ENCODE measurements around the gene FUT4.
"Not testable (repeated sequence)": the region's sequence is repeated elsewhere in the genome, so short reads cannot be mapped to it uniquely, and the experiment has no call there.

FUT4 gene

DNA sequence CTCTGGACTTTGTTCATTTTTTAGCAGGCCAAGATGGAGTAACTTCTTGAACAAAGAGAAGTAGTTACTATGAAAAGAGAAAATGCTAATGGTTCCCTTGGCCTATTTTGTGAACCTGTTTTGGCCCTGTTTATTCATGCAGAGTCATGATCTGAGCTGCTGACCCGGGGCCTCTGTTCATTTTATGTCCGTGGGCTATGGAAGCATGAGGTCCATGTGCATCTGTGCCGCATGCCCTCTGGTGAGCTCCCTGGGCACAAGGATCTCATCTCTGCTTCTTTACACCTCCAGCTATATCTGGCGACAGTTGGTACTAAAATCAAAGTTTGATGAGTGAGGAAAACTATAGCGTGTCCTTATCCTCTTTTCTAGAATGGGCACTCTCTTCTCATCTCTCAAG, 24.5 kb downstream of the FUT4 start:
- no peak for DNase-seq

DNA sequence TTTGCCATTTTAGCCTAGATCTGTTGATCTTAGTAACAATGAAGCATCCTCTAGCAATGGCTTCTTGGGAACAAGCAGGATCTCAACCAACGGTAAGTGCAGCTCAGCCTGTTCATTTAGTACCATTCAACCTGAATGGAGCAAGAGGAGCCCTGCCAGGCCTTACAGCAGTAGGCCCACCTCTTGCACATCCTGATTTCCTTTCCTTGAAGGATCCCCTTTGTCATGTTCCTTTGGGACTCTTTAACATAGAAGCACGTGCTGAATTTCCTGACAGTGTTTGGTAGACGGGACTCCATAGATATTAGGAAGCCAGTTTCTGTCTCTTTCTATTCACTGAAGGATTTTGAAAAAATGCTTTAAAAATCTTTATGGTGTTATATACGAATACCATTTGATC, 25.0 kb downstream of the FUT4 start:
- no peak for DNase-seq

DNA sequence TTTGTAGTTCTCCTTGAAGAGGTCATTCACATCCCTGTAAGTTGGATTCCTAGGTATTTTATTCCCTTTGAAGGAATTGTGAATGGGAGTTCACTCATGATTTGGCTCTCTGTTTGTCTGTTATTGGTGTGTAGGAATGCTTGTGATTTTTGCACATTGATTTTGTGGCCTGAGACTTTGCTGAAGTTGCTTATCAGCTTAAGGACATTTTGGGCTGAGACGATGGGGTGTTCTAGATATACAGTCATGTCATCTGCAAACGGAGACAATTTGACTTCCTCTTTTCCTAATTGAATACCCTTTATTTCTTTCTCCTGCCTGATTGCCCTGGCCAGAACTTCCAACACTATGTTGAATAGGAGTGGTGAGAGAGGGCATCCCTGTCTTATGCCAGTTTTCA, 29.3 kb downstream of the FUT4 start:
- not testable (repeated sequence) for DNase-seq

DNA sequence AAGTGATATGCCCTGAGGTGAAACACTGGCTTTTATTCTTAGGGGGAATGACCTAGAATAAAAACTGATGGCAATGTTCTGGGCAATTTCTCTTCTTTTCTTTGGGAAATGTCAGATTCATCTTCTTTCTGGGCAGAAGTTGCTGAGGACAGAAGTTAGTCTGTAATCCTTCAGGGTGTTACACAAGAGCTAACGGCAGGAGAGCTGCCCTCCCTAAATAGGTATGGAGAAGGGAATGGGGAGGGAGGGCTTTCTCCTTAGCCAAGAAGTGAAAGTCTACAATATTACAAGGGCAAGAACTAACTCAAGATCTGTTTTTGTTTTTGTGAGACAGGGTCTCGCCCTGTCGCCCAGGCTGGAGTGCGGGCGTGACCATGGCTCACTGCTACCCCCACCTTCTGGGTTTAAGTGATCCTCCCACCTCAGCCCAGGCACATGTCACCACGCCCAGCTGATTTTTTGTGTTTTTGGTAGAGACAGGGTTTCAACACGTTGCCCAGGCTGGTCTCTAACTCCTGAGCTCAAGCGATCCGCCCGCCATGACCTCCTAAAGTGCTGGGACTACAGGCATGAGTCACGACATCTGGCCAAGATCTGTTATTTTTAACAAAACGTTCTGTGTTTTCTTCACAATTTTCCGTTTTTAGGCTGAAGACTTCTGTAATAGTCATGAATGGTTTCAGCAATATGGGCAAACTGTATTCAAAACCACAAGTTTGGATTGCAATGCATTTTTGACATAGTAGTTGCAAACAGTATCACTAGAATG, 30.7 kb downstream of the FUT4 start:
- DNase-seq: no peak

DNA sequence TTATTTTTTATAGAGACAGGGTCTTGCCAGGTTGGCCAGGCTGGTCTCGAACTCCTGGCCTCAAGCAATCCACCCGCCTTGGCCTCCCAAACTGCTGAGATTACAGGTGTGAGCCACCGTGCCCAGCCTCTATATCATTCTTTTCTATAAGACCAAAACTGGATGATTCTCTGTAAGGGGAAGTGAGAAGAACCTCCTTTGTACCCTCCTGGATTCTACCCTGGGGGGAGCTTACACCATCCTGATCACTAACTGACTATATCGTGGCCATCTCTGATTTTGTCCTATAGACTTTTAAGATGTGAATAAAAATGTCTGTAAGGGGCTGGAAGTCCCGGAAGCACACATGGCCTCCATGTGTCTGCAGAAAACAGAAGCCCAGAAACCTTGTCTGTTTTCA, 32.6 kb downstream of the FUT4 start:
- no peak for DNase-seq

DNA sequence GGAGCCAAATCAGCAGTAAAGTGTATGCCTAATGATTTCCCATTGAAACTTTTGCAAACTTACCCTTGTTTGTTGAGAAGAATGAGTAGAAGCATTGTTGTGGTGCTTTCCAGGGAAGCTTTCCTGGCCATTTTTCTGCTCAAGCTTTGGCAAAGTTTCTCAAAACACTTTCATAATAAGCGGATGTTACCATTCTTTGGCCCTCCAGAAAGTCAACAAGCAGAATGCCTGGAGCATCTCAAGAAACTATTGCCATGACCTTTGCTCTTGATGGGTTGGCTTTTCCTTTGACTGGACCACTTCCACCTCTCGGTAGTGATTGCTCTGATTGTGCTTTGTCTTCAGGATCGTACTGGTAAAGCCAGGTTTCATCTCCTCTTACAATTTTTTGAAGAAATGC, 34.1 kb downstream of the FUT4 start:
- DNase-seq: no peak

DNA sequence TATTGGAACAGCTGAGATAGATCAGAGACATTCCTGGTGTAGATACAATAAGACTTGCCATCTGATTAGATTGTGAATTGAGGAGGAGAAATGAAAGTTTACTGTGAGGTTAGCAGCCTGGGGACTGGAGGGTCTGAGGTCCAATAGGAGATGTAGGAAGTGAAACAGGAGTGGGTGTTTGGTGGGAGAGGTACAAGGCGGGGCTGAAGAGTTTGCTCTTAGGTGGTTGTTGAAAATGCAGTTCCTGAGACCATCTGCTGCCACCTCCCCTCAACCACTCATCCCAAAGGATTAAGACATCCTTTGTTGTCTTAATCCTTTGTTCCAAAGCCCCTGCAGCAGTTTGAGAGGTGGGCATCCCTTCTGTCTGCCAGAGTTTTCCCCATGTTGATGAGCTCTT, 38.2 kb downstream of the FUT4 start:
- no peak for DNase-seq

DNA sequence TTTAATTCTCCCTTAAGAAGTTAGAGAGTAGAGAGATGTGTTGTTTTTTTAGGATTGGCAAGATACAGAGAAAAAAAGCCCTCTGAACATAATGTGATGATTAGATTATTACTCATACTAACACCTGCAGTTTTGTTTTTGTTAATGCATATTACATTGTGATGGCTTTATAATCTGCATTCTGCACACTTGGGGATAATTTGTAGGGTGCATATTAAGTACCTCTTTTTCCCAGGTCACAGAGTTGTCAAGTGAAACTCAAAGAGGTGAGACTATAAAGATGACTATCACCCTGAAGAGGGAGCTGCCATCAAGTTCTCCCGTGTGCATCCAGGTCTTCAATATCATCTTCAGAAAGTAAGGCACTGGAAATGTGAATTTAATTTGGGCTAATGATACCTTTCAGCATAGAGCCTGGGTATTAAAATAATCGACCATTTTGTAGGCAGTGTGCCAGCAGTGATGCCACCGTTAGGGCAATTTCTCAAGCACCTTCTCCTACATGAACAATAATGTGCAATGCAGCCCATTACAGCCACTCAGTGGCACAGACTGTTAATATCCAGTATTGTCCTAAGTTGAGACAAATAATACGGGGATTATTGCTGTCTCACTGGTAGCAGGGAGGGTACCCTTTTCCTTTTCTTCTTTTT, 39.6 kb downstream of the FUT4 start:
- DNase-seq: no peak

DNA sequence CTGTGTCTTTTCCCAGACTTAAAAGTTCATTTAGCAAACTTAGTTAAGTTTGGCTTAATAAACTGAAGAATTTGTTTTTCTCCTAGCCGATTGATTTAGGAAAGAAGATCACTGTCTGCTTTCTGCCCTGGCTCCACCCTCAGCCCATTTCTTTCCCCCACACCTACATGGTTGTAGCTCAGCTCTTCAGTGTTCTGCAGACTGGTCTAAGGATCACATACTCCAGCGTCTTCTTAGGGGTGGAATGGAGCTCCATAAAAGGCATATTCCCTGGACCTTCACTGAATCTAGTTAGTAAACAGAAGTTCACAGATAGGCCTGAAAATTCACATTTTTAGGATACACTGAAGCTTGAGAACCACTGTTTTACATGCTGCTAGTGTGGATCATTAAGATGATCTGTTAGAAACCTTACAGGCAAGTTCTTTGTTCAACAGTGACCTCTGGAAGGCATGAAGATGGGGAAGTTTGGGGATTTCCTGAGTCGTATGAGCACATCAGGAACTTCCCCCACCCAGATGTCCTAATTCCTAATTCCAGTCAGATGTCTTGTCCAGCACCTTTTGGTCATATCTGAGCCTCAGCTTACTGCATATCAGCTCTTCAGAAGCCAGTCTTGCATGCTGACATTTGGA, 40.3 kb downstream of the FUT4 start:
- no peak for DNase-seq

DNA sequence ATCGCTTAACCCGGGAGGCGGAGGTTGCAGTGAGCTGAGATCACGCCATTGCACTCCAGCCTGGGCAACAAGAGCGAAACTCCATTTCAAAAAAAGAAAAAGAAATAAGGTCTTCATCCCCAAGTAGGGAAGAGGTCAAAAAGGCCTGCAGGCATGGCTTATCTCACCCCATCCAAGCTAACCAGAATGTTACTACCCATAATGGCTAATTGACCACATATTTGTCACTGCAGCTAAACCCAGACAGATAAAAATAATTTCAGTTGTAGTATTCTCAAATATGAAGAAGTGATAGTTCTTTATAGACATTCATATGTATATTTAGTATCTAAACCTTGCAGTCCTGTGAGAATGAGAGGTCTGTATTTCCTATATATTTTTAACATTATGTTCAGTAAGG, 41.3 kb downstream of the FUT4 start:
- no peak for DNase-seq

DNA sequence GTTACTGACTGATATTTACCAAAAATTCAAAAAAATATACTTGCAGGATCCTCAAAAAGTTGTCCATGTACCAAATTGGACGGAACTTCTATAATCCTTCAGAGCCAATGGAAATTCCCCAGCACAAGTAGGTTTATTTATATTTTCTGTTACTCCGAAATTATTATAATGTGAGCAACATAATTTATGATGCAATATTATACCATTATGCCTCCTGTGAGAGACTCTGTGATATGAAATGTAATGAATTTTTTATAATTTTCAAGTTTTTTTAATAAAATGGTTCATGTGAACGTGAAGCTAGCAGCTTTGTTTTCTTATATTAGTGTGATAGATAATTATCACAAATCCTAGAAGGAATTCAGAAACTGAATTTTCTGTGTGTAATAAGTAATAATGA, 41.7 kb downstream of the FUT4 start:
- no peak for DNase-seq

DNA sequence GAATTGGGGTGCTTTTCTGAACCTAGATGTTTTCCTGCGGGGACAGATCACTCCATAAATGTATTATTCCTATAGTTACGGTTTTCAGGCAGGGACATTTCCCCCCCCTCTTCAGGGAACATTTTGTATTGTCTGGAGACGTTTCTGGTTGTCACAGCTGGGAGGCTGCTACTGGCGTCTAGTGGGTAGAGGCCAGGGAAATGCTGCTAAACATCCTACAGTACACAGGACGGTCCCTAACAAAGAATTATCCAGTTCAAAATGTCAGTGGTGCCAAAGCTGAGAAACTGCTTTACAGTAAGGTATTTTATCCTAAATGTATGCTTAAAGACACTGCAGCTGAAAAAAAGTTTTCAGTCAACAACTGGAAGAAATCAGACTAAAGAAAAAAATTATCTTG, 42.8 kb downstream of the FUT4 start:
- no peak for DNase-seq

DNA sequence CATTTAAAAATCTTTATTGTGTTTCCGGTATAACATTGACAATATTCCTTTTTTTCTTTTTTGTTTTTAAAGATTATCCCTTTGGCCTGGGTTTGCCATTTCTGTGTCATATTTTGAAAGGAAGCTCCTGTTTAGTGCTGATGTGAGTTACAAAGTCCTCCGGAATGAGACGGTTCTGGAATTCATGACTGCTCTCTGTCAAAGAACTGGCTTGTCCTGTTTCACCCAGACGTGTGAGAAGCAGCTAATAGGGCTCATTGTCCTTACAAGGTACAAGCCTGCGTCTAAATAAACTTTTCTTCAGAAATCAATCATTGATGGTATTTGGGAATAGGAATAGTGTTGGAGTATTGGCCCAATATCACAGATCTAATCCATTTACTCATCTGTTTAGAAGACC, 43.3 kb downstream of the FUT4 start:
- no peak for DNase-seq

DNA sequence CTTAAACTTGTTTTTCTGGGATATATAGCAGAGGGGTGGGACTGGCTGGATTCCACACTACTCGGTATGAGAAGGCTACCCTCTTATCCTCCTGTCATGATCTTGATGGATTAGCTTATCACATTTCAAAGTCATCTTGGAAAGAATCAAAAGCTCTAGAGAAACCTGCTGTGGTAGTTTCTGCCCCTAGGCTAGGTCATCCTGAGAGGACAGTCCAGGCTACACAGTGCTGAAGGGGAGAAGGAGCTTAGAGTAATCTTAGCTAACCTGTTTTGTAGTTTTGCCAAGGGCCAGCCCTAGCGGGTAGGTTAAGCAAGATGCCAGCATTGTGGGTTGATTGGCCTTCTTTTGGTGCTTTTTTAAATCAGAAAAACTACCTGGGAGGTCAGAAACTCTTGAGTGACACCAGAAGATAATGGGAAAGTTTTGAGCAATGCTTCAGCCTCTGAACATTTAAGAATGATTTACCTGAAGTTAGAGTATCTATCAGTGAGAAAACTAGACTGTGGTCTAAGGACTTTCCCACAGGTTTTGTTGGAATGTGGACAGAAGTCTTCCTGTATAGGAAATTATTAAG, 44.7 kb downstream of the FUT4 start:
- DNase-seq: no peak

DNA sequence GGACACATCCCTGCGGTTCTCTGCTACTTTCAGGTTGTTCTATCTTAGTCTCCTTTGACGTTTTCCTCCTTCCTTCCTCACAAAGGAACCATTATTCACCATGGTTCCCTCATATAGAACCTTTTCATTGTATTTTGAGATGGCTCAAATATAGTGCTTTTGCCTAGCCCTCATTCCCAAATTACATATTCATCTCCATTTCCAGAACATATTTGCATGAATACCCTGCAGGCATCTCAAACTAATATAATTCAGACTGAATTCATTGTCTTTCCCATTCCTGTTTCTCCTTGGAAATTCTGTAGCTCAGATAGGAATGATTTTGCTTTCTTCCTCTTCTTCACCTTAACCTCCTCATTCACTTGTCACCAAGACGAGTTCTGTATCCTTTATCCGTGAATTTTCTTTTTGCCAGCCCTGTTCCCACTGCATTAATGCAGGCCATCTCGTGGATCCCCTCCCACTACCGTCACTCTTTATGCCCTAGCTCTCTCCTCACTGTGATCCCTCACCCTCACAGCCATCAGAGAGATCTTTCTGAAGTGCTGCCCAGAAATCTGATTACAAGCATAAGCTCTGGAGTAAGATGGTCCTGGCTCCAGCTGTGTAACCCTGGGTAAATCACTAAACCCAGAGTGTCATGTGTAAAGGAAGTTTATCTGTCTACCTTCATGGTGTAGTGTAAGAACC, 46.8 kb downstream of the FUT4 start:
- no peak for DNase-seq

DNA sequence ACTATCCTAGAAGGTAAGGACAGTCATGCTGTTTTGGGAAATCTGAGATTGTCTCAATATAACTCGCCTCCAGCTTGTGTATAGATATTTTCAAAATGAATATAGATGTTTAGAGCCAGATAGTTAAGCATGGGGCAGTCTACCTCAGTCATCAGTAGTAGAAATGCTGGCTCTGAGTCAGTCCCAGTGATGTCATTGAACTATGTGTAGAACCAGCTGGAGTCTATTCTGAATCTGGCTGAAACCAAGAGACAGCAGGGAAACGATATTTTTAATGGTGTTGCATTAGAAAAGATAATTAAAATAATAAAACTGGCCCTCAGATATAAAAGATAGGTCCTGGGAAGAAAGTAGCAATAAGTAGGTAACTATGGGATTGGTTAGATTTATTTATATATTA, 49.3 kb downstream of the FUT4 start:
- no peak for DNase-seq

DNA sequence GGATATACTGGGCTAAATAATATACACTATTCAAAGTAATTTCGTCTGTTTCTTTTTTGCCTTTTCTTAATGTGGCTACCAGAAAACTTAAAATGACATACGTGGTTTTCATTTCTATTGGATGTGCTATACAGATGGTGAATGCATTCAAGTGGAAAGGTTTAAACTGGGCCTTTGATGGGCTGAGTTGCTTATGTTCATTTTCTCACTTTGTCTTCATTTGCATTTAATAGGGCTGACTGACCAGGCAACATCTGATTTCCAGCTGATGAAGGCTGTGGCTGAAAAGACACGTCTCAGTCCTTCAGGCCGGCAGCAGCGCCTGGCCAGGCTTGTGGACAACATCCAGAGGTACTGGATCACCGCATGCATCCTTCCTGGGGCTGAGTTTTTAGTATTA, 51.4 kb downstream of the FUT4 start:
- DNase-seq: no peak

DNA sequence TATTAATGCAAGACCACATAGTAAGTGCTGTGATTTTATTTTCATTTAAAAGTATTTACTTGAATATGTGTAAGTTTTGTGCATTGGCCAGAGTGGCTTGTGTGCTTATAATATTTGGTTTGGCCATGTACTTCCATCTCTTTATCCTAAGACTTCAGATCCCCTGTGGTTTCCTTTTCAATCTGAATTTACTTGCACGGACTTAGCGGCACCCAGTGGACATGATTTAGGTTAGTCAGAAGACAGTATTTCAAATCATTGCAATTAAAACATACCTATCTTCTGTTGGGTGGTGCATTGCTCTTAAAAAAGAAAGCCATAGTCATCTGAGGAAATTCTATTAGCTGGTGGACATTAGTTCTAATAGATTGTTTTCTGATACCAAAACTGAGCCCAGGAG, 54.2 kb downstream of the FUT4 start:
- no peak for DNase-seq
